K562 (cell line): ENCODE measurements around the gene HES5. TPM values are rescaled to one million over a fixed set of nuclear protein-coding genes. Genes with fewer than 3 reads are reported as not detected.

ENCODE experiments used
- BCOR ChIP-seq: fragments of 450-650 bp; IDR thresholded peaks from 2 replicates; pipeline ENCODE4 v1.6.1; 2016
- BRD9 ChIP-seq: fragments of 450-650 bp; IDR thresholded peaks from 2 replicates; pipeline ENCODE4 v1.6.1; 2018; ENCODE audit warnings: low read depth; ENCODE audit not compliant: partially characterized antibody
- DEAF1 ChIP-seq: fragments of 450-650 bp; formaldehyde crosslinking; IDR thresholded peaks from 2 replicates; pipeline ENCODE4 v1.4.0; 2020; ENCODE audit warnings: mild to moderate bottlenecking, moderate library complexity
- DPF2 ChIP-seq: fragments of 450-650 bp; IDR thresholded peaks from 2 replicates; pipeline ENCODE4 v1.6.1; 2016
- MXD1 ChIP-seq: fragments of 250-450 bp; sonication (Bioruptor Pico); IDR thresholded peaks from 2 replicates; pipeline ENCODE4 v1.8.0; 2021; ENCODE audit warnings: borderline replicate concordance, mild to moderate bottlenecking, moderate library complexity; ENCODE audit not compliant: poor library complexity, severe bottlenecking
- MYC ChIP-seq, 2 experiments: fragments of 250-450 bp in 1 of 2; sonication (Bioruptor Pico) in 1 of 2; IDR thresholded peaks; 2 replicates each; pipeline versions ENCODE4 v1.5.1 to v1.6.1; 2012 to 2021; ENCODE audit warnings: low read depth in 2 of 2, borderline replicate concordance in 1 of 2, improper control_type of control experiment in 1 of 2, low read length in 1 of 2, mild to moderate bottlenecking in 1 of 2, moderate library complexity in 1 of 2
- RB1 ChIP-seq: fragments of 450-650 bp; IDR thresholded peaks from 2 replicates; pipeline ENCODE4 v1.6.1; 2017; ENCODE audit warnings: low read depth, mild to moderate bottlenecking
- RBM17 ChIP-seq: fragments of 200-400 bp; formaldehyde crosslinking; IDR thresholded peaks from 2 replicates; pipeline ENCODE4 v1.6.1; 2017; ENCODE audit warnings: low read depth, mild to moderate bottlenecking, low read length, borderline replicate concordance
- ZNF184 ChIP-seq: sonication (generic); formaldehyde crosslinking; IDR thresholded peaks from 2 replicates; pipeline ENCODE4 v1.5.0; 2020; ENCODE audit warnings: missing genetic modification reagents
- ZNF280B ChIP-seq: fragments of 250-450 bp; sonication (Bioruptor Pico); IDR thresholded peaks from 2 replicates; pipeline ENCODE4 v1.5.1; 2021; ENCODE audit warnings: mild to moderate bottlenecking
- polyA plus RNA-seq, 8 experiments: library from polyadenylated mRNA; depleted of rRNA in 4 of 8; stranded (reverse) in 5 of 8; unstranded in 3 of 8; fragments of >200 nt; fragmentation: Nextera tagmentation in 2 of 8; fragmentation: Illumina TruSeq in 1 of 8; extraction: Ambion mirVana in 2 of 8; extraction: Trizol in 1 of 8; gene quantifications; 2 replicates each; pipeline versions ENCODE4 v1.2.1 to v1.2.3, GENCODE V29; 2011 to 2014; ENCODE audit warnings: inconsistent platforms in 1 of 8, missing spikeins in 1 of 8
- total RNA-seq, 7 experiments: library from RNA; depleted of rRNA in 6 of 7; stranded (reverse); fragments of >200 nt in 6 of 7; fragmentation: Illumina TruSeq in 2 of 7; extraction: Trizol in 2 of 7; gene quantifications; 2 replicates each; pipeline versions ENCODE4 v1.2.1 to v1.2.3, GENCODE V29; 2011 to 2021; ENCODE audit warnings: low replicate concordance in 1 of 7
- TF ChIP-seq, protein P1 (sequence below), 2 experiments: fragments of 450-650 bp; formaldehyde crosslinking in 1 of 2; IDR thresholded peaks; 2 replicates each; pipeline versions ENCODE4 v1.4.0 to v1.6.1; 2014 to 2020; ENCODE audit warnings: mild to moderate bottlenecking in 2 of 2, borderline replicate concordance in 1 of 2, low read depth in 1 of 2
- TF ChIP-seq, protein P2 (sequence below): sonication (generic); formaldehyde crosslinking; IDR thresholded peaks from 2 replicates; pipeline ENCODE4 v1.8.0; 2022; ENCODE audit warnings: mild to moderate bottlenecking, low read depth, missing genetic modification reagents

The HES5 gene
- total and polyA plus RNA-seq, 9 of the 15 experiments (the other 6 are each of a cell fraction or from before 2014, with no cell fraction given), result not detected

- TF ChIP-seq, protein P1, sequence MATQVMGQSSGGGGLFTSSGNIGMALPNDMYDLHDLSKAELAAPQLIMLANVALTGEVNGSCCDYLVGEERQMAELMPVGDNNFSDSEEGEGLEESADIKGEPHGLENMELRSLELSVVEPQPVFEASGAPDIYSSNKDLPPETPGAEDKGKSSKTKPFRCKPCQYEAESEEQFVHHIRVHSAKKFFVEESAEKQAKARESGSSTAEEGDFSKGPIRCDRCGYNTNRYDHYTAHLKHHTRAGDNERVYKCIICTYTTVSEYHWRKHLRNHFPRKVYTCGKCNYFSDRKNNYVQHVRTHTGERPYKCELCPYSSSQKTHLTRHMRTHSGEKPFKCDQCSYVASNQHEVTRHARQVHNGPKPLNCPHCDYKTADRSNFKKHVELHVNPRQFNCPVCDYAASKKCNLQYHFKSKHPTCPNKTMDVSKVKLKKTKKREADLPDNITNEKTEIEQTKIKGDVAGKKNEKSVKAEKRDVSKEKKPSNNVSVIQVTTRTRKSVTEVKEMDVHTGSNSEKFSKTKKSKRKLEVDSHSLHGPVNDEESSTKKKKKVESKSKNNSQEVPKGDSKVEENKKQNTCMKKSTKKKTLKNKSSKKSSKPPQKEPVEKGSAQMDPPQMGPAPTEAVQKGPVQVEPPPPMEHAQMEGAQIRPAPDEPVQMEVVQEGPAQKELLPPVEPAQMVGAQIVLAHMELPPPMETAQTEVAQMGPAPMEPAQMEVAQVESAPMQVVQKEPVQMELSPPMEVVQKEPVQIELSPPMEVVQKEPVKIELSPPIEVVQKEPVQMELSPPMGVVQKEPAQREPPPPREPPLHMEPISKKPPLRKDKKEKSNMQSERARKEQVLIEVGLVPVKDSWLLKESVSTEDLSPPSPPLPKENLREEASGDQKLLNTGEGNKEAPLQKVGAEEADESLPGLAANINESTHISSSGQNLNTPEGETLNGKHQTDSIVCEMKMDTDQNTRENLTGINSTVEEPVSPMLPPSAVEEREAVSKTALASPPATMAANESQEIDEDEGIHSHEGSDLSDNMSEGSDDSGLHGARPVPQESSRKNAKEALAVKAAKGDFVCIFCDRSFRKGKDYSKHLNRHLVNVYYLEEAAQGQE (IDR thresholded peaks at IDR 0.05; ENCODE audit: borderline replicate concordance), result peak; percentile 80
- TF ChIP-seq, protein P1 (CRISPR knock-in tag; IDR thresholded peaks at IDR 0.05; ENCODE audit: low read depth), result no peak
- TF ChIP-seq ZNF280B, result no peak
- peak; percentile 32; the same call in 1 of the 2 replicates for TF ChIP-seq MYC (IDR thresholded peaks at IDR 0.05; ENCODE audit: low read depth, low read length)
- no peak for TF ChIP-seq MYC (CRISPR knock-in tag; IDR thresholded peaks at IDR 0.05; ENCODE audit: borderline replicate concordance, low read depth)
- TF ChIP-seq, protein P2, sequence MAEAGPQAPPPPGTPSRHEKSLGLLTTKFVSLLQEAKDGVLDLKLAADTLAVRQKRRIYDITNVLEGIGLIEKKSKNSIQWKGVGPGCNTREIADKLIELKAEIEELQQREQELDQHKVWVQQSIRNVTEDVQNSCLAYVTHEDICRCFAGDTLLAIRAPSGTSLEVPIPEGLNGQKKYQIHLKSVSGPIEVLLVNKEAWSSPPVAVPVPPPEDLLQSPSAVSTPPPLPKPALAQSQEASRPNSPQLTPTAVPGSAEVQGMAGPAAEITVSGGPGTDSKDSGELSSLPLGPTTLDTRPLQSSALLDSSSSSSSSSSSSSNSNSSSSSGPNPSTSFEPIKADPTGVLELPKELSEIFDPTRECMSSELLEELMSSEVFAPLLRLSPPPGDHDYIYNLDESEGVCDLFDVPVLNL, result no peak
- no peak for TF ChIP-seq ZNF184
- TF ChIP-seq MXD1 (CRISPR knock-in tag), result no peak
- peak; percentile 18; the same call in 1 of the 2 replicates for TF ChIP-seq RB1
- no peak for TF ChIP-seq DPF2
- TF ChIP-seq BRD9, result no peak
- no peak for TF ChIP-seq BCOR
- 0 out of 2 replicates have a peak, but pooled peaks have one; percentile 35 for TF ChIP-seq DEAF1 (CRISPR knock-in tag)
- TF ChIP-seq RBM17, result no peak
Observed at GRCh38 chr1:2554621-2555387, 24.7 kb upstream of the HES5 start (continued).
